Activated CD4-positive, CD25-positive, alpha-beta regulatory T cell treated with anti-CD3 and anti-CD28 coated beads, Interleukin-2, amount 50 U/mL, for 16 hours (primary cell): ENCODE results near the gene BRD8.
"Not testable (repeated sequence)": the region's sequence is repeated elsewhere in the genome, so short reads cannot be mapped to it uniquely, and the experiment has no call there.

ENCODE experiments used
- DNase-seq: peaks from one replicate; pipeline ENCODE4 v3.0.0-alpha.2; 2020; ENCODE audit warnings: low read depth, low spot score

BRD8 gene, protein sequence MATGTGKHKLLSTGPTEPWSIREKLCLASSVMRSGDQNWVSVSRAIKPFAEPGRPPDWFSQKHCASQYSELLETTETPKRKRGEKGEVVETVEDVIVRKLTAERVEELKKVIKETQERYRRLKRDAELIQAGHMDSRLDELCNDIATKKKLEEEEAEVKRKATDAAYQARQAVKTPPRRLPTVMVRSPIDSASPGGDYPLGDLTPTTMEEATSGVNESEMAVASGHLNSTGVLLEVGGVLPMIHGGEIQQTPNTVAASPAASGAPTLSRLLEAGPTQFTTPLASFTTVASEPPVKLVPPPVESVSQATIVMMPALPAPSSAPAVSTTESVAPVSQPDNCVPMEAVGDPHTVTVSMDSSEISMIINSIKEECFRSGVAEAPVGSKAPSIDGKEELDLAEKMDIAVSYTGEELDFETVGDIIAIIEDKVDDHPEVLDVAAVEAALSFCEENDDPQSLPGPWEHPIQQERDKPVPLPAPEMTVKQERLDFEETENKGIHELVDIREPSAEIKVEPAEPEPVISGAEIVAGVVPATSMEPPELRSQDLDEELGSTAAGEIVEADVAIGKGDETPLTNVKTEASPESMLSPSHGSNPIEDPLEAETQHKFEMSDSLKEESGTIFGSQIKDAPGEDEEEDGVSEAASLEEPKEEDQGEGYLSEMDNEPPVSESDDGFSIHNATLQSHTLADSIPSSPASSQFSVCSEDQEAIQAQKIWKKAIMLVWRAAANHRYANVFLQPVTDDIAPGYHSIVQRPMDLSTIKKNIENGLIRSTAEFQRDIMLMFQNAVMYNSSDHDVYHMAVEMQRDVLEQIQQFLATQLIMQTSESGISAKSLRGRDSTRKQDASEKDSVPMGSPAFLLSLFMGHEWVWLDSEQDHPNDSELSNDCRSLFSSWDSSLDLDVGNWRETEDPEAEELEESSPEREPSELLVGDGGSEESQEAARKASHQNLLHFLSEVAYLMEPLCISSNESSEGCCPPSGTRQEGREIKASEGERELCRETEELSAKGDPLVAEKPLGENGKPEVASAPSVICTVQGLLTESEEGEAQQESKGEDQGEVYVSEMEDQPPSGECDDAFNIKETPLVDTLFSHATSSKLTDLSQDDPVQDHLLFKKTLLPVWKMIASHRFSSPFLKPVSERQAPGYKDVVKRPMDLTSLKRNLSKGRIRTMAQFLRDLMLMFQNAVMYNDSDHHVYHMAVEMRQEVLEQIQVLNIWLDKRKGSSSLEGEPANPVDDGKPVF

GRCh38 chr5:138178516-138179276 is at the start of gene BRD8, which contains the start of gene KIF20A:
TSS of gene BRD8 (minus strand) at chr5:138178630. CDS start at chr5:138178614, 16 bp downstream.
TSS of gene KIF20A (plus strand) at chr5:138179112. CDS start at chr5:138179681, 569 bp downstream.
- peak; percentile 80 for DNase-seq

- DNase-seq: no peak
These were observed 48.5 kb upstream of the BRD8 start for GRCh38 chr5:138226910-138227309.

- DNase-seq: no peak
These were observed 46.3 kb upstream of the BRD8 start for GRCh38 chr5:138224712-138225111.

DNA sequence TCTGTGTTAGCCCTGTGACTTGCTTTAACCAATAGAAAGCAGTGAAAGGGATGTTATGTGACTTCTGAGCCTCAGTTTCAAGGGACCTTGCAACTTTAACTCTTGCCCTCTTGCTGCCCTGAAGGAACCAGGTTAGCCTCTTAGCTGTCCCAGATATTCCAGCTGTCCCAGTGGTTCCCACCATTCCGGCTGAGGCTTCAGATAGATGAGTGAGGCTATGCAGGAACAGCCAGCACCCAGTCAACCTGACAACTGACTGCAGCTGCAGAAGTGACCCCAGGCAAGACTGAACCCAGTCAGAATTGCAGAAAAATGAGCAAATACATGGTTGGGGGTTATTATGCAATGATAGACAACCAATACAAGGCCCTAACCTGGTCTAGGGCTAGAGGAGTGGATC is 45.1 kb upstream of the BRD8 start:
- DNase-seq: no peak

GRCh38 chr5:138216799-138217198 is 38.4 kb upstream of the BRD8 start:
- no peak for DNase-seq

- peak; percentile 87 for DNase-seq
These were observed 35.0 kb upstream of the BRD8 start, which contains the start of gene CDC23 for GRCh38 chr5:138213161-138214029. TSS of gene CDC23 (minus strand) at chr5:138213323. CDS start at chr5:138213312, 11 bp downstream.

DNA sequence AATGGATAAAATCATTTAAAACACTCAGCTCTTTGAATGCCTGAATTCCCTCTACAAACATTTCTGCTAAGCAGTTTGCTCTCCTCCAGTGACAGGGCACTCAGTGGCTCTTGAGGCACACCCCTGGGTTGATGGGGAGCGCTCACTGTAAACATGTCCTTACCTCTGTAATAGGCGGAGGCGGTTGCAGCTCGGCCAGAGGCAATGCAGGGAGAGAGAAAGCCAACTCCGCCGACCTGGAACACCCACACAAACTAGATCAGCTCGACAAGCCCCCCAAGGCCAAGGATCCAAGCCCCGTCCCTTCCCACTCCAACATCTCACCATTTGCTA is 34.4 kb upstream of the BRD8 start:
- no peak for DNase-seq

GRCh38 chr5:138210985-138211384 is 32.6 kb upstream of the BRD8 start:
- no peak for DNase-seq

DNA sequence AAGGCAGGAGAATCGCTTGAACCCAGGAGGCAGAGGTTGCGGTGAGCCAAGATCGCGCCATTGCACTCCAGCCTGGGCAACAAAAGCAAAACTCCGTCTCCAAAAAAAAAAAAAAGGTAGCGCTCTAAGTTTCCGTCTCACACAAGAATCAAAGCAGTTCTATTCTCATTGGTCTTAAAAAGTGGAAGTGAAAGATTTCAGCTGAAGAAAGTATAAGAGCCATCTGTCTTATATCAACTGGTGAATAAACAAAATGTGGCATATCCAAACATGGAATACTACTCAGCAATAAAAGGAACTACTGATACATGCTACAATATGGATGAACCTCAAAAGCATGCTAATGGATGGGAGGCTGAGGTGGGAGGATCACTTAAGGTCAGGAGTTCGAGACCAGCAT is 15.4 kb upstream of the BRD8 start:
- not testable (repeated sequence) for DNase-seq

- DNase-seq: no peak
These were observed 14.4 kb upstream of the BRD8 start for GRCh38 chr5:138192826-138193225.

DNA sequence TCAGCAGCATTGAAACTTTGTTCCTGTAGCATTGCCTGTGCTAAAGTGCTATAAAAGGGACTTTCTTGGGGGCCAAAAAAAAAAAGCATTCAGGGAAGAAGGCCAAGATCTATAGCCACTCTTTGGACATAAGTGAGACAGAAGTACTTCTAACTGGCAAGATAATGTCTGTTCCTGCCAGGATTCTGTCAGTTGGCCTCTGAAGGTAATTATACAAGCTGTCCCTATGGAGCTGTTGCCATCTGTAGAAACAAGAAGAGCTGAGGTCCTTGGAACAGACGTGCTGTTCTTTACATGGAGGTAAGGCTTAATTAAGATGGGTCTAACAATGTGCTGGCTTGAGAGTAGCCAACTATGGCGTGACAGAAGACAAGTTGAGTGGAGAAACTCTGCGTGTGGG is 10.2 kb upstream of the BRD8 start:
- DNase-seq: no peak

DNA sequence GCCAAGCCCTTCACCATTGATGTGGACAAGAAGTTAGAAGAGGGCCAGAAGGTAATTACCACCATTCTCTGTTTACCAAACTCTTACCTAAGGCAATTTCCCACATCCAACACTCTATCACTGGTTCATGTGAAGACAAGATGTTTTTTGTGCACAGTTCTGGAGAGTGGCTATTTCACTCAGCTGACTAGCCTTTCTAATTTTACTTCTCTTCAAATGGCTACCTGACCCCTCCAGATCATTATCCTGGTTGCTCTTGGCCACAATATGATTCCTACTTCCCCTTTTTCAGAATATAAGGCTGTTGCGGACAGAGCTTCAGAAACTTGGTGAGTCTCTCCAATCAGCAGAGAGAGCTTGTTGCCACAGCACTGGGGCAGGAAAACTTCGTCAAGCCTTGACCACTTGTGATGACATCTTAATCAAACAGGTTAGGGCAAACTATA is 7.6 kb upstream of the BRD8 start:
- no peak for DNase-seq

DNA sequence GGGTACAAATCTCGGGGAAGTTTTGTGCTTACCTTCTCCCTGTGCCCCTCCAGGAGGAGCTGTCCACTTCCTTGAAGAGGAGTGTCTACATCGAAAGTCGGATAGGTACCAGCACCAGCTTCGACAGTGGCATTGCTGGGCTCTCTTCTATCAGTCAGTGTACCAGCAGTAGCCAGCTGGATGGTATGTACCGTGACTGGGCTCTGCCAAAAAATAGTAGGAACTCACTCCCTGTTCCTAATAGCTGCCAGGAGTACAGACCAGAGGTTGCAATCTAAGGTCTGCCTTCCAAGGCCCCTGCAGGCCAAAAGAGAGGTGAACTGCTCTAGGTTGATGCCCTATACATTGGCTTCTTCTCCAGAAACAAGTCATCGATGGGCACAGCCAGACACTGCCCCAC is 4.4 kb upstream of the BRD8 start:
- DNase-seq: no peak

DNA sequence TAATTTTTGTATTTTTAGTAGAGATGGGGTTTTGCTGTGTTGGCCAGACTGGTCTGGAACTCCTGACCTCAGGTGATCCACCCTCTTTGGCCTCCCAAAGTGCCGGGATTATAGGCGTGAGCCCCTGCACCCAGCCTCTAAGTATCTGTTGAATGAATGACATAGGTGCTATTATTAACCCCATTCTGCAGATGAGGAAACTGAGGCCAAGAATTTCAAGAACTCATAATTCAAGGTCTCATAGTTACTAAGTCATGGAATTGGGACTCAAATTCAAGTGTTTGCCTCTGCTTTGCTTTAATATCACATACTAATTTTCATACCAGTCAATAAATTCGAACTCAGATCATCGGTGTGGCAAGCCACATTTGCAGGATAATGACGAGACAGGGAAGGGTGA is 2.4 kb upstream of the BRD8 start:
- no peak for DNase-seq

GRCh38 chr5:138180183-138180782 is 1.9 kb upstream of the BRD8 start:
- DNase-seq: no peak

DNA sequence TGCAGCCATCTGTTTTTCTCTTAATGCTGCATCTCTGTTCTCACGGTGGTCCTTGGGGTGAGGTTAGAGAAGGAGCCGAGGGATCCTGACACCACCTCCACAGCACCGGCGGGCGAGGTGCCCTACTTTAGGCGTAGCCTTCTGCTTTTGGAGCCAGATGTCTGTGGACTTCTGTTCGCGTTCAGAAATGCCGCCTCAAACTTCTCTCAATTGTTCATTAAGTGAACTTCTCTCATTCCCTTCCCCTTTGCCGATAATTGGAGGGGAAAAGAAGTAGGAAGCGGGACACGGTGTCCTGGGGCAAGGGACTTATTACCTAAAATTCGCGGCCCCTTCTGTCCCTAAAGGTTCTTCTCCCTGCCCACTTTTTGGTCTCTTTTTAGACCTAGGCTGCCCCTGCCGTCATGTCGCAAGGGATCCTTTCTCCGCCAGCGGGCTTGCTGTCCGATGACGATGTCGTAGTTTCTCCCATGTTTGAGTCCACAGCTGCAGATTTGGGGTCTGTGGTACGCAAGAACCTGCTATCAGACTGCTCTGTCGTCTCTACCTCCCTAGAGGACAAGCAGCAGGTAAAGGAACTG is 937 bp upstream of the BRD8 start:
- no peak for DNase-seq

- DNase-seq: no peak
These were observed 402 bp downstream of the BRD8 start for GRCh38 chr5:138177941-138178515.

- DNase-seq: no peak
These were observed 8.1 kb downstream of the BRD8 start for GRCh38 chr5:138170299-138170698.

DNA sequence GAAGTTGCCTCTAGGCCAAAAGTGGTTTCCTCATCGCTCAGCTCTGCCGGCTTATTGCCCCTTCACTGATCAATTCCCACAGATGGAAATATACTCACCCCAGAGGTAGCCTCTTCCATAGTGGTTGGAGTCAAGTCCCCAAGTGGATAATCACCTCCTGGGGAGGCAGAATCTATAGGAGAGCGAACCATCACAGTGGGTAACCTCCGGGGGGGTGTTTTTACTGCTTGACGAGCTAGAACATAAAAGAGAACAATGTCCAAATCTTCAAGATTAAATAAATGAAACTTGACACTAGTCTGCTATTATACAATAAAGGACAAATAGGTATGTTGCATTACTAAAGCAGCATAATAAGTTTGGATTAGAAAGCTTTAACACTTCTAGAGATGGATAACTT is 9.3 kb downstream of the BRD8 start:
- no peak for DNase-seq
